GM23338 (cell line): ENCODE results near the gene TMEM231. TPM values are rescaled to one million over a fixed set of nuclear protein-coding genes. Genes with fewer than 3 reads are reported as not detected.

Experiments
- ATAC-seq: fragments of 200-7000 bp; cut with Tn5 transposase; 3 replicates; pipeline ENCODE4 v1.9.1; 2020
- DNase-seq: peaks from one replicate; pipeline ENCODE4 v3.0.0-alpha.2; 2015; ENCODE audit warnings: low spot score
- H2AFZ ChIP-seq: fragments of 200-600 bp; sonication (generic); 2 replicates; pipeline ENCODE4 v1.8.0; 2016; ENCODE audit warnings: antibody characterized with exemption, mild to moderate bottlenecking, moderate library complexity
- H3F3A ChIP-seq: fragments of 200-600 bp; sonication (generic); replicated peaks from 2 replicates; pipeline ENCODE4 v1.8.0; 2017; ENCODE audit warnings: antibody characterized with exemption, mixed run types, low read depth
- H3K27ac ChIP-seq: fragments of 200-600 bp; sonication (generic); 2 replicates; pipeline ENCODE4 v1.6.1; 2016; ENCODE audit warnings: low read depth
- H3K27me3 ChIP-seq: fragments of 200-600 bp; sonication (generic); 2 replicates; pipeline ENCODE4 v1.8.0; 2016; ENCODE audit warnings: mild to moderate bottlenecking, mixed run types, moderate library complexity; ENCODE audit not compliant: insufficient read depth
- H3K36me3 ChIP-seq: fragments of 200-600 bp; sonication (generic); 2 replicates; pipeline ENCODE4 v1.8.0; 2016; ENCODE audit warnings: mild to moderate bottlenecking; ENCODE audit not compliant: insufficient read depth
- H3K4me1 ChIP-seq: fragments of 200-600 bp; sonication (generic); 2 replicates; pipeline ENCODE4 v1.8.0; 2016; ENCODE audit warnings: mild to moderate bottlenecking, moderate library complexity; ENCODE audit not compliant: insufficient read depth
- H3K4me2 ChIP-seq: fragments of 200-600 bp; sonication (generic); 2 replicates; pipeline ENCODE4 v1.7.1; 2017; ENCODE audit warnings: mixed run types
- H3K4me3 ChIP-seq: fragments of 200-600 bp; sonication (generic); 2 replicates; pipeline ENCODE4 v1.6.1; 2016; ENCODE audit warnings: mixed run types
- H3K79me2 ChIP-seq: fragments of 200-600 bp; sonication (generic); replicated peaks from 2 replicates; pipeline ENCODE4 v1.8.0; 2017; ENCODE audit warnings: mild to moderate bottlenecking; ENCODE audit not compliant: insufficient read depth
- H3K9me2 ChIP-seq: fragments of 200-600 bp; sonication (generic); 2 replicates; pipeline ENCODE4 v1.8.0; 2017; ENCODE audit not compliant: insufficient read depth
- H4K20me1 ChIP-seq: fragments of 200-600 bp; sonication (generic); replicated peaks from 2 replicates; pipeline ENCODE4 v1.8.0; 2017; ENCODE audit warnings: mild to moderate bottlenecking; ENCODE audit not compliant: insufficient read depth
- H3K27ac Mint-ChIP-seq: 2 replicates; pipeline ENCODE4 v1.8.0; 2020; ENCODE audit warnings: inconsistent platforms, mild to moderate bottlenecking, moderate library complexity, mixed read lengths
- H3K27me3 Mint-ChIP-seq: 3 replicates; pipeline ENCODE4 v1.8.0; 2022; ENCODE audit warnings: low read depth, mild to moderate bottlenecking, moderate library complexity, mixed read lengths, inconsistent platforms; ENCODE audit not compliant: insufficient read depth, poor library complexity
- H3K36me3 Mint-ChIP-seq: 3 replicates; pipeline ENCODE4 v1.8.0; 2021; ENCODE audit warnings: low read depth, mild to moderate bottlenecking, inconsistent platforms, moderate library complexity, mixed read lengths
- H3K4me1 Mint-ChIP-seq: 3 replicates; pipeline ENCODE4 v1.8.0; 2020; ENCODE audit warnings: mild to moderate bottlenecking, inconsistent platforms, mixed read lengths
- H3K4me3 Mint-ChIP-seq: 3 replicates; pipeline ENCODE4 v1.8.0; 2021; ENCODE audit warnings: moderate library complexity, mild to moderate bottlenecking, inconsistent platforms, mixed read lengths
- H3K9me3 Mint-ChIP-seq: 3 replicates; pipeline ENCODE4 v1.8.0; 2020; ENCODE audit warnings: moderate library complexity, mild to moderate bottlenecking, inconsistent platforms, mixed read lengths
- CREB1 ChIP-seq: fragments of 250-450 bp; sonication (Bioruptor Pico); IDR thresholded peaks from 2 replicates; pipeline ENCODE4 v1.5.0; 2020; ENCODE audit warnings: low read depth, mild to moderate bottlenecking, moderate library complexity
- EZH2 ChIP-seq: fragments of 200-600 bp; sonication (generic); IDR thresholded peaks from one replicate; pipeline ENCODE4 v1.8.0; 2017; ENCODE audit warnings: antibody characterized with exemption, mild to moderate bottlenecking, low read depth; ENCODE audit not compliant: unreplicated experiment
- EZH2phosphoT487 ChIP-seq: fragments of 200-600 bp; sonication (generic); IDR thresholded peaks from one replicate; pipeline ENCODE4 v1.8.1; 2018; ENCODE audit warnings: antibody characterized with exemption; ENCODE audit not compliant: unreplicated experiment
- JUNB ChIP-seq: IDR thresholded peaks from one replicate; pipeline ENCODE4 v1.6.1; 2016; ENCODE audit warnings: antibody characterized with exemption; ENCODE audit not compliant: unreplicated experiment
- POLR2AphosphoS5 ChIP-seq: IDR thresholded peaks from 2 replicates; pipeline ENCODE4 v1.6.1; 2016; ENCODE audit warnings: antibody characterized with exemption, low read depth
- REST ChIP-seq: IDR thresholded peaks from one replicate; pipeline ENCODE4 v1.6.1; 2018; ENCODE audit warnings: antibody characterized with exemption; ENCODE audit not compliant: unreplicated experiment
- STAT1 ChIP-seq: IDR thresholded peaks from one replicate; pipeline ENCODE4 v1.6.1; 2016; ENCODE audit warnings: antibody characterized with exemption; ENCODE audit not compliant: unreplicated experiment
- ZNF114 ChIP-seq: fragments of 250-450 bp; sonication (Bioruptor Pico); IDR thresholded peaks from 2 replicates; pipeline ENCODE4 v1.5.0; 2020; ENCODE audit warnings: mild to moderate bottlenecking, moderate library complexity
- ZNF331 ChIP-seq: fragments of 250-450 bp; sonication (Bioruptor Pico); IDR thresholded peaks from 2 replicates; pipeline ENCODE4 v1.5.0; 2020; ENCODE audit warnings: low read depth, mild to moderate bottlenecking, moderate library complexity
- ZNF462 ChIP-seq: fragments of 250-450 bp; sonication (Bioruptor Pico); IDR thresholded peaks from 2 replicates; pipeline ENCODE4 v1.5.0; 2020; ENCODE audit warnings: mild to moderate bottlenecking, moderate library complexity
- polyA plus RNA-seq: library from polyadenylated mRNA; unstranded; fragments of >200 nt; fragmentation: Nextera tagmentation; extraction: Ambion mirVana; gene quantifications from 2 replicates; pipeline ENCODE4 v1.2.1, GENCODE V29; 2016
- total RNA-seq: library from RNA; depleted of rRNA; stranded (reverse); fragments of >200 nt; shearing (Covaris generic); gene quantifications from 2 replicates; pipeline ENCODE4 v1.2.3, GENCODE V29; 2014

The TMEM231 gene
- total and polyA plus RNA-seq, 2 experiments from 2014 or later, result 5.3 to 19.9 TPM

GRCh38 chr16:75579281-75579834 lies 23.3 kb upstream of the TMEM231 start (continued):
- TF ChIP-seq REST, result no peak
- TF ChIP-seq POLR2AphosphoS5, result no peak
- no peak for TF ChIP-seq ZNF114

- no peak overlapping the region for H3K4me3 ChIP-seq
- Mint-ChIP-seq H3K27ac (no peak overlapping the region), H3K36me3 (peaks cover 46% of the 10 kb centered on the region), H3K4me3 (no peak overlapping the region), H3K4me1 (peaks cover 16% of the 10 kb centered on the region), H3K9me3 (no peaks in the 10 kb centered on the region), H3K27me3 (no peaks in the 10 kb centered on the region)
- H3K27me3 ChIP-seq, result no peaks in the 10 kb centered on the region
- peaks cover 18% of the 10 kb centered on the region for H3K4me1 ChIP-seq
- ATAC-seq, result no peak
- H2AFZ ChIP-seq, result no peak overlapping the region
- H3K79me2 ChIP-seq, result no peaks in the 10 kb centered on the region; the same call in 1 of the 2 replicates
- H3K36me3 ChIP-seq, result peaks cover 22% of the 10 kb centered on the region
- H3K27ac ChIP-seq, result peak overlapping the region; percentile 59; the same call in 1 of the 2 replicates
- no peak for DNase-seq
- H3K4me2 ChIP-seq, result no peak overlapping the region
- peaks cover 21% of the 10 kb centered on the region for H4K20me1 ChIP-seq
- no peaks in the 10 kb centered on the region for H3K9me2 ChIP-seq
- 0 out of 2 replicates have a peak, but pooled peaks cover 8% of the 10 kb centered on the region for H3F3A ChIP-seq
- TF ChIP-seq ZNF331 (no peak), EZH2 (no peak), ZNF462 (no peak), JUNB (no peak), ZNF114 (no peak), EZH2phosphoT487 (no peak), REST (no peak), STAT1 (no peak), CREB1 (no peak)
Measured at GRCh38 chr16:75578725-75579124, 22.7 kb upstream of the TMEM231 start.
